ENCODE measurements around the gene DEPDC4.

The DEPDC4 gene

DNA sequence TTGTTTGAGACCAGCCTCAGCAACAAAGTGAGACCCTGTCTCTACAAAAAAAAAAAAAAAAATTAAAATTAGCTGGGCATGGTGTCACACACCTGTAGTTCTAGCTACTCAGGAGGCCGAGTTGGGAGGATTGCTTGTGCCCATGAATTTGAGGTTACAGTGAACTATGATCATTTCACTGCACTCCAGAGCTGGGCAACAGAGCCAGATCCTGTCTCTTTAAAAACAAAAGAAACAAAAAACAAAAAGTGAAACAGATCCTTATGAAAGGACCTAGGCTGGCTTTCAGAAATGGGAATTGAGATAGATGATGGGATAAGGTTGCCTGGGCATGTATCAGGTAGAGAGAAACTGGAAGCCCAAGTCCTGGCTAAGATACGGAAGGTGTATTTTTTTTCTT is 52.4 kb downstream of the DEPDC4 start:
- DNase-seq (ENCODE audit: low read depth in 2 of 2): no peak

DNA sequence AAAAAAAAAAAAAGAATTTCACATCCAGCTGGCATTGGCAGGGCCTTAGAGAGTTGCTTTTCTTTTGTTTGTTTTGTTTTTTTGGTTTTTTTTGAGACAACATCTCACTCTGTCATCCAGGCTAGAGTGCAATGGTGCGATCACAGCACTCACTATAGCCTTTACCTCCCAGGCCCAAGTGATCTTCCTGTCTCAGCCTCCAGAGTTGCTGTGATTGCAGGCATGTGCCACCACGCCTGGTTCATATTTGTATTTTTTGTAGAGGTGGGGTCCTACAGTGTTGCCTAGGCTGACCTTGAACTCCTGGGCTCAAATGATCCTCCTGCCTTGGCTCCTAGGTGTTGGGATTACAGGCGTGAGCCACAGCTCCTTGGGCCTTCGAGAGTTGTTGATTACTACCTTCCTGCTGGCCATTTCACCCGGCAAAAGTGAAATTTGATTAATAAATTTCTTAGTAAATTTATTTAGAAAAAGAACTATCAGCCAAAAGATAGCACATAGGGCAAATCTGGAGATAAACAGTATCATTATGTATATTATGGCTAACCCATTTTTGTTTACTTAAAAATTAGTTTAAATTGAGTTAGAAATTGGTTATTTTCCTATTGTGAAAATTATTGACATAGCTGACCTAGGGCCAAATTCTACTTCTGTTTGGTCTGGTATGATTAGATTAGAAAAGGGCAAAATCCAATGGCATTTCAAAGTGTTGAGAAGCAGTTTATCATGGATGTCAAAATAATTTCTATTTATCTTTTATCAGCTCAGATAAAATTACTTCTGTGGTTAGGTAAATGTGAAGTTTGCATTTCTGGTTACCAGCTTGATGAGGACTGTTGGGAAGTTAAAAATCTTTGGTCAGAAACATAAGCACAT is 53.6 kb downstream of the DEPDC4 start:
- DNase-seq (ENCODE audit: low read depth in 2 of 2): no peak

DNA sequence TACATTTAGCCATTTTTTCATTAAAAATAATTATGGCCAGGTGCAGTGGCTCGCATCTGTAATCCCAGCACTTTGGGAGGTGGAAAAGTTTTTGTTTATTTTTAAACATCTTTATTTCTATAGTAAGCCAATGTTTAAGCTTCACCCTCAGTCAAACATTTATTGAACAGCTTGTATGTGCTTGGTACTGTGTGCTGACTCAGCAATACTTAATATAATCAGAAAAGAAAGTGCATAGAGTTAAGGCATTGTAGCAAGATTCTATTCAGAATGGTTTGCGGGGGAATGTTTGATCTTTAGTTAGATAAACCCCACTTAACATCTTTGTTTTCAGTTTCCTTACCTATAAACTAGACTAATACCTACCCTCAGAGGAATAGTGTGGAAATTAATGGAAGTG is 55.2 kb downstream of the DEPDC4 start:
- DNase-seq (ENCODE audit: low read depth in 2 of 2): no peak

DNA sequence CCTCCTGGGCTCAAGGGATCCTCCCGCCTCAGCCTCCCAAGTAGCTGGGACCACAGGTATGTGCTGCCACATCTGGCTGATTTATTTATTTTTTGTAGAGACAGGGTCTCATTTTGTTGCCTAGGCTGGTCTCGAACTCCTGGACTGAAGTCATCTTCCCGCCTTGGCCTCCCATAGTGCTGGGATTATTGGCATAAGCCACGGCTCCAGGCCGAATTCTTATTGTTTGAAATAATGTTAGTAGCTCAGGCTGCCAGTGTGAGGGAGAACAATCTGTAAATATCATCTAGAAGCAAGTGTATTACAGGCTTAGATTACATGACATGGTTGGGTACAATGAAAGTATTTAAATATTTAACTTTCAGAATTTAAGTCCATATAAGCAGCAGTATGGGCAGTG is 58.0 kb downstream of the DEPDC4 start:
- no peak for DNase-seq (ENCODE audit: low read depth in 2 of 2)

DNA sequence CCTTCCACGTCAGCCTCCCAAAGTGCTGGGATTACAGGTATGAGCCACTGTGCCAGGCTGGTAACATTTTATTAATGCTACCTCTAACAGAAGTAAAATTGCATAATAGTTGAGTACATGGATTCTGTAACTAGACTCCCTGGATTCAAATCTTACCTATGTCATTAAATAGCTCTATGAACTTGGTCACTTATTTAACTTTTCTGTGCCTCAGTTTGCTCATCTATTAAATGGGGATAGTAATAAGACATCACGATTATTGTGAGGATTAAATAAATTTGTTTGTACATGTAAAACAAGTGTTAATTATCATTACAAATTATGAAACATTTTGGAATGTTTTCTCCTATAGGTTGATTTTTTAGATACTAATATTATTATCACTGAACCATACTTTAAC is 59.6 kb downstream of the DEPDC4 start:
- DNase-seq (ENCODE audit: low read depth in 2 of 2): no peak

DNA sequence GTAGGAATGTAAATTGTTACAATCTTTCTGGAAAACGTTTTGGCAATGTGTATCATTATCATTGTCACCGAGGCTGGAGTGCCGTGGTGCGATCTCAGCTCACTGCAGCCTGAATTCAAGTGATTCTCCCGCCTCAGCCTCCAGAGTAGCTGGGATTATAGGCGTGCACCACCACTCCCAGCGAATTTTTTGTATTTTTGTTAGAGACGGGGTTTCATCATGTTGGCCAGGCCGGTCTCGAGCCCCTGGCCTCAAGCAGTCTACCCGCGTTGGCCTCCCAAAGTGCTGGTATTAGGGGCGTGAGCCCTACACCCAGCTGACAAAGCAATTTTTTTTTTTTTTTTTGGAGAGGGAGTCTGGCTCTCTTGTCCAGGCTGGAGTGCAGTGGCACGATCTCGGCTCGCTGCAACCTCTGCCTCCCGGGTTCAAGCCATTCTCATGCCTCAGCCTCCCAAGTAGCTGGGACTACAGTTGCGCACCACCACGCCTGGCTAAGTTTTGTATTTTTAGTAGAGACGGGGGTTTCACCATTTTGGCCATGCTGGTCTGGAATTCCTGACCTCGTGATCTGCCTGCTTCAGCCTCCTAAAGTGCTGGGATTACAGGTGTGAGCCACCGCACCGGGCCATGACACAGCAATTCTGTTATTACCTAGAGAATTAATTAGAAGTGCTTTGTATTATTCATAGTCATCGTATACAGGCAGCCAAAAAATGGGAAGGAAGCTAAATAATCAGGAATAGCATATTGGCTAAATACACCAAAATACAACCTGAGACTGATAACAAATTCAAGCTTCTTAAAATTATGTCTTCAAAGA is 65.1 kb downstream of the DEPDC4 start:
- no peak for DNase-seq (ENCODE audit: low read depth in 2 of 2)

DNA sequence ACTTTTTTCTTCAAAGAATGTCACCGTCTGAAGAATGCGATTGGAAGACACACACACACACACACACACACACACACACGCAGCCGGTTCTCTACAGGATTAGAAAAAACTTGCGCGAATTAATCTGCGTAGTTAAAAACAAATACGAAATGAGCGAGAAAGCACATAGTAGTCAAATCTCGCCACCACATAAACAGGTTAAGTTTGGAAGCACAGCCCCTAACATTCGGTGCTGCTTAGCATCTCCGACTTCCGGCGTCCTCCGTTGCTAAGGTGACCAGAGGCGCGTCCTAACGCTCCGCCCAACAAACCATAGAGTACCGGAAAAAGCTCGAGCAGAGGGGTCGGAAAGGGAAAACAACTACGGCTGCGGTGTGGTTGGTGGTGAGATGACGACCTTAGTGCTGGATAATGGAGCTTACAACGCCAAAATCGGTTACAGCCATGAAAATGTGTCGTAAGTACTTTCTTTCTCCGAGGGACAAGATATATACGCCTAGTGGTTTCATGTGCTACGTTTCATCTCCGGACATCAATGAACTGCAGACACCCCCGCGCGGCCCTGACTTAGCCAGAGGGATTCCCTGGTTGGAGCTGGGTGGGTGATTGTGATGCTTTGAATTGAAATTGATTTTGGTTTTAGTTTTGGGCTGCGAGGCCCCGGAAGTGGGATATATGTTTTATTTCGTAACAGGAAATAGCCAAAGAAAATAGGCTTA is 66.3 kb downstream of the DEPDC4 start, which contains the start of gene ACTR6:
ACTR6 (plus strand) TSS at position 353 of the 719 bp plus-strand sequence; CDS start at position 390, 37 bp downstream.
- peak; percentile 92 to 95 for DNase-seq (ENCODE audit: low read depth in 2 of 2)

DNA sequence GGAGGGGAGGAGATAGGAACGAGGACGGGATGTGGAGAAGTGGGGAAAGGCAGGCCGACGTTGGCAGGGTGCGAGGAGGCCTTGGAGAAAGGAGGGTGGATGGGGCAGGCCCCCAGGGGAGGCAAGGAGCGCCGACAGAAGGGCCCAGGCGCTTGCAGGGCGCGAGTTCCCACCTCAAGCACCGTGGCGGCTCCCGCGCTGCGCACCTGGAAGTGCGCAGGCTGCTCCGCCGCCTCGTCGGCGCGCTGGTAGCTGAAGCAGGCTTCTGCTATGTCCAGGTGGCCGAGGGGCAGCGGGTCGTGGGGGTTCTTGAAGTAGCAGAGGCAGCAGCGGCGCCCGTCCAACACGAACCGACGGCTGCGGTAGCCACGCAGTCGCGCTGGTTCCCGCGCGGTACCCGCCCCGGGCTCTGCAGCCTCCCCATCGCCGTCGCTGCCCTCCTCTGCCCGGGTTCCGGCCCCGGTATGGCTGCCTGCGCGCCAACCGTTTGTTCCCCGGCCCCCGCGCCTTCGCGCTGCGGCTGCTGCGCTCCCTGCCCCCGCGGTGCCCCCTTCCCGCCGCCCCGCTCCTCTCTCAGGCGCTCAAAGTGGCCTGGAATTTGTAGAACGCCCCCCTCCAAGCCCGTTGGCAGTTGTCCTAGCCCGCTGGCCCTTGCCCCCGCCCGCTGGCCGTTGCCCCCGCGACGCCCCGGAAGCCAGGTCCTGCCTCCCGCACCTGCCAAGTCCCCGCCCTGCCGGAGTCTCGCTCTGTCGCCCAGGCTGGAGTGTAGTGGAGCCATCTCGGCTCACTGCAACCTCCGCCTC is 67.3 kb downstream of the DEPDC4 start:
- peak; percentile 50 for DNase-seq (ENCODE audit: low read depth in 2 of 2)

DNA sequence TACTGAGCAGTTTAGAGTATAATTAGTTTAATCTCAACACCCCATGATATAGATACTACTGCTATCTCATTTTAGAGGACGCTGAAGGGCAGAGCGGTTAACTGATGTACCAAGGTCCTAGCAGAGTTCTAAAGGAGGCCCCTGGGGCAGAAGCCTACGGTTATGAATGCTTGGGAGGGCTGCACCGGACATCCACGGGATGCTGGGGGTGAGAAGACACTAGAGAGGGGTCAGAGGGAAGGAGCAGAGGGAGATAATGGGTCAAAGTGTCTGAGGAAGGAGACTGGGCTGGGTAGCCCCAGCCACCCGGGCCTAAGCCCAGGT is 67.9 kb downstream of the DEPDC4 start:
- no peak for DNase-seq (ENCODE audit: low read depth in 2 of 2)

DNA sequence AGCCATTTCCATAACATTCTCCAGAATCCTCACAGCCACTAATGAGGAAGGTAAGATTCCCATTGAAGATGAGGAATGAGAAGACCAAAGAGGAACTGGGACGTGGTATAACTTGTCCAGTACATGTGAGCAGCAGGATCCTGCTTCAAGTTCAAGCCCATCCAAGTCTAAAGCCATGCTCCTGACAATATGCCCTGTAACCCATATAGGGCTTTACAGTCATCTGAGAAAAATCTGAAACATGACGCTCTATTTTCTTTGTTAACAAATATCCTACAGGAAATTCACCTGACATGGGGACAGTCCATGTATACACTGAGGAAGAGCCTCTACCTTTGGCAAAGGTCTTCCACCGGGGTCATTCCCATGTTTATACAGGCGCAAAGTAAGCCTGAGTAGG is 69.4 kb downstream of the DEPDC4 start:
- no peak for DNase-seq (ENCODE audit: low read depth in 2 of 2)

DNA sequence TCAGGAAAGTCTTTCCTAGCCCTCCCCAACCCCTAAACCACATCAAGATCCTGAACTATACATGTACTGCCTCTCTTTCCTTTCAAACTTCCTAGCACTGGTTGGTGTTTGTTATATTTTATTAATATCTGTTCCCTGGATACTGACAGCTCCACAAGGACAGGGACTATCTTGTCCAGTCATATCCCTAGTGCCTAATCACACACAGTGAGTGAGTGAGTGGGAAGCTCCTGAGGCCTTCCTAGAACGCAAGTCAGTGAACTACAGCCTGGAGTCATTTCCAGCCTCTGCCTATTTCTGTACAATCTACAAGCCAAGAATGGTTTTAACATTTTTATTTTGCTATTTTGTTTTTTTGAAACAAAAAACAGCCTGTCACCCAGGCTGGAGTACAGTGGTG is 73.8 kb downstream of the DEPDC4 start:
- no peak for DNase-seq (ENCODE audit: low read depth in 2 of 2)

Measured in activated CD8-positive, alpha-beta memory T cell treated with anti-CD3 and anti-CD28 coated beads for 4 hours (primary cell).